Hematopoietic multipotent progenitor cell treated with erythropoietin and hydrocortisone succinate and interleukin-3 and kit ligand, for 8 days (in vitro differentiated cells): ENCODE data around the gene NMBR.
"Not testable (repeated sequence)": the region's sequence is repeated elsewhere in the genome, so short reads cannot be mapped to it uniquely, and the experiment has no call there.

Source experiments
- DNase-seq: peaks from one replicate; pipeline ENCODE4 v3.0.0-alpha.2; 2015

Gene NMBR

GRCh38 chr6:142146828-142147662 lies at the start of gene NMBR, which contains the start of gene VTA1:
Gene NMBR, minus strand, starts transcription at chr6:142147122. Its CDS starts 58,464 bp downstream, at chr6:142088658.
Gene VTA1, plus strand, starts transcription at chr6:142147263. Its CDS starts 25 bp downstream, at chr6:142147288.
- peak; percentile 99 for DNase-seq

- DNase-seq, result no peak
Observed at GRCh38 chr6:142195862-142196541, 49.1 kb upstream of the NMBR start.

- no peak for DNase-seq
Observed at GRCh38 chr6:142193621-142194020, 46.7 kb upstream of the NMBR start.

GRCh38 chr6:142192343-142192742 lies 45.4 kb upstream of the NMBR start:
- DNase-seq, result no peak

GRCh38 chr6:142189057-142189456 lies 42.1 kb upstream of the NMBR start:
- no peak for DNase-seq

- DNase-seq, result not testable (repeated sequence)
Observed at GRCh38 chr6:142188341-142188740, 41.4 kb upstream of the NMBR start.

GRCh38 chr6:142187209-142187608 lies 40.3 kb upstream of the NMBR start:
- DNase-seq, result no peak

GRCh38 chr6:142185641-142186040 lies 38.7 kb upstream of the NMBR start:
- no peak for DNase-seq

- peak; percentile 19 for DNase-seq
Observed at GRCh38 chr6:142184307-142184706, 37.4 kb upstream of the NMBR start.

GRCh38 chr6:142183351-142183750 lies 36.4 kb upstream of the NMBR start:
- DNase-seq, result no peak

GRCh38 chr6:142182004-142182403 lies 35.1 kb upstream of the NMBR start:
- DNase-seq, result no peak

GRCh38 chr6:142178129-142178528 lies 31.2 kb upstream of the NMBR start:
- no peak for DNase-seq

- no peak for DNase-seq
Observed at GRCh38 chr6:142174703-142175102, 27.8 kb upstream of the NMBR start.

- DNase-seq, result no peak
Observed at GRCh38 chr6:142173980-142174379, 27.1 kb upstream of the NMBR start.

- no peak for DNase-seq
Observed at GRCh38 chr6:142172758-142173157, 25.8 kb upstream of the NMBR start.

- DNase-seq, result no peak
Observed at GRCh38 chr6:142171351-142171750, 24.4 kb upstream of the NMBR start.

- no peak for DNase-seq
Observed at GRCh38 chr6:142167486-142167885, 20.6 kb upstream of the NMBR start.

- no peak for DNase-seq
Observed at GRCh38 chr6:142167071-142167470, 20.1 kb upstream of the NMBR start.

GRCh38 chr6:142165227-142165626 lies 18.3 kb upstream of the NMBR start:
- no peak for DNase-seq

- DNase-seq, result no peak
Observed at GRCh38 chr6:142162780-142163179, 15.9 kb upstream of the NMBR start.

GRCh38 chr6:142156758-142157068 lies 9.8 kb upstream of the NMBR start:
- not testable (repeated sequence) for DNase-seq

GRCh38 chr6:142155895-142156757 lies 9.2 kb upstream of the NMBR start:
- peak; percentile 65 for DNase-seq

GRCh38 chr6:142155091-142155490 lies 8.2 kb upstream of the NMBR start:
- DNase-seq, result no peak
